Coronary artery (tissue), 2 donors: ENCODE data around the gene DTWD1.
"Not testable (repeated sequence)": the region's sequence is repeated elsewhere in the genome, so short reads cannot be mapped to it uniquely, and the experiment has no call there.

ENCODE experiments used
- DNase-seq: peaks from one replicate; pipeline ENCODE4 v3.0.0-alpha.2; 2017; ENCODE audit warnings: low spot score
- H3K27ac ChIP-seq, 2 donors: fragments of 200-600 bp; sonication (generic); one replicate each; pipeline ENCODE4 v1.5.1; 2016 to 2019
- H3K4me3 ChIP-seq: fragments of 200-600 bp; sonication (generic); 2 replicates; pipeline ENCODE4 v1.5.1; 2016; ENCODE audit warnings: mild to moderate bottlenecking, moderate library complexity
- CTCF ChIP-seq: fragments of 200-600 bp; sonication (generic); IDR thresholded peaks from one replicate; pipeline ENCODE4 v1.5.1; 2019; ENCODE audit warnings: antibody characterized with exemption

Gene DTWD1

DNA sequence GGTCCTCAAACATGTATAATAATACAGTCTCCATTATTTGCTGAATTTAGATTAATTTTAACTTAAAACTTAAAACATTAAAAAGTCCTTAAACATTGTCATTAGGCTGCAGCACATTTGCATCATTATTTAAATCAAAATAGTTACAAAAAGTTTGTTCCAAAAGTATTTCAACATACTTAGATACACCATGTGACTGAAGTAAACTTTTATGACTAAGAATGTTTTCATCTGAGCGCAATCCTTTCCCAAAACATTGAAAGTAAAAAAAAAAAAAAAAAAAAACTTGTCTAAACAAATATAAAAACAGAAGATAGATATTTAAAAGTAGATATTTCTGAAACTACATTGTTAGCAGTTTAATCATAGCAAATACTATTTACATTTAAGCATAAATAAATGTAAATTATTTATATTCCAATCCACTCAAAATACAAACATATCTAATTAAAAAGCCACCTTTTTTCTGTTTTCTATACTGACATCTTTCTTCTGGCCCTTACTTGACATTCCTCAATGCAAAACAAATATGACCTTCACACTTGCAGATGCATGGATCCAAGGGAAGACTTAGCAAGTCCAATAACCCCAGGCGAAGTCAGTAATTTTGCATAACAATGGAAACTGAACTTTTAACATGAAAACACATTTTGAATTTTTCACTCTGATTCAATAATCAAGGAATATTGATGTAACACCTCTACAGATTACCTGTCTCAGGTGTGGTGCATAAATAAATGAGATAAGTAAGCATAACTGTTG lies 10.5 kb upstream of the DTWD1 start:
- H3K27ac ChIP-seq: no peak overlapping the region
- no peak overlapping the region for H3K4me3 ChIP-seq
- TF ChIP-seq CTCF: no peak
- no peak for DNase-seq

- not testable (repeated sequence) for H3K4me3 ChIP-seq, H3K27ac ChIP-seq, DNase-seq
Measured at GRCh38 chr15:49612240-49612639, 8.6 kb upstream of the DTWD1 start.

DNA sequence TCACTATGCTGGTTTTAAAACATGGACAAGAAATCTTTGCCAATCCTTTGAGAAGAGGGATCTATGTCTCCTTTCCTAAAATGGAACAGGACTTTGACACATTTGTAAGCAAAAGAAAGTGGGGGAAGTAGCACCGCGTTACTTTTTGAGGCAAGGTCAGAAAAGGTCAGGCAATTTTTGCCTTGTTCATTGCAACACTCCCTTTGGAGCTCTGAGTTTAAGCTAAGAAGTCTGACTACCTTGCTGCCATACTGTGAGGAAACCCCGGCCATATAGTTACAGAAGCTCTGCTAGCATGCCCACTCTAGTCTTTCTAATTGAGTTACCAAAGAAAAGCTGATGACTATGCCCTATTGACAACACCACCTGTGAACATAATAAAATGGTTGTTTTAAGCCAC lies 1.6 kb upstream of the DTWD1 start:
- no peak for DNase-seq
- no peak for TF ChIP-seq CTCF
- H3K4me3 ChIP-seq: no peak overlapping the region
- peak overlapping the region in 1 of 2 donors; percentile 90 for H3K27ac ChIP-seq

DNA sequence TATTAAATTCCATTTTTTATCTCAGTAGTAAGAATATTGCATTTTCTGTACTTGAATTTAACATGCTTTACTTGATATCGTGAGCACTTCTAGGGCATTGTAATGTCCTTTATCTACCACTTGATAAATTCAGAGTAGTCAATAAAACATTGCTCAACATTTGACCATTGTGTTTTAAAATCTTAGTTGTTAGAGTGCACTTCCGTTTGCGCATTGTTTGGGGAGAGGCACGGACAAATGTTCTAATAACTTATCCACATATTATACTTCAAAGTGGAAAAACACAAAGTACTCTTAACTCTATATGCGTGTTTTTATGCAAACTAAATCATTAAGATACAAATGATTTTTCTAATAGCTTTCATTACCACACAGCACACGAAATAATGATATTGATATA lies 649 bp upstream of the DTWD1 start:
- no peak for TF ChIP-seq CTCF
- H3K4me3 ChIP-seq: peak overlapping the region; percentile 76
- no peak for DNase-seq
- H3K27ac ChIP-seq: peak overlapping the region; percentile 87 to 90

DNA sequence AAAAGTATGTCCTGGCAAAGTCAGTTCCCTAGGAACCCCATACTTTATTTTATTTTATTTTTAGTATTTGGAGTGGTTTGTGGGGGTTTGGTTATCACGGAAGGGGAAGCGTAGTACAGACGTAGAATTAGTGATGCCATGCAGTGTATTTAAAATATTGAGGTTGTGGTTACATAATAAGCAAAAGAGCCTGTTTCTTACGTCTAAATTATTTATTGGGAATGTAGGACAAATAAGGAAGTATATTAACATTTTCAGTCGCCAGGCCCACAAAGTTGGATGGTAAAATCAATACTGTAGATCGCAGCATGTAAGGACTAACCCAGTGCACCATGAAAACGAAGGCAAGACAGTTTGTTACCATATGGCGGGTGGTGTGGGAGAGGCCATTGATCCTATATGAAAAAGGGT lies 558 bp downstream of the DTWD1 start:
- Histone ChIP-seq H3K27ac (peak overlapping the region; percentile 87 to 90), H3K4me3 (peak overlapping the region; percentile 76)
- TF ChIP-seq CTCF: no peak
- no peak for DNase-seq

- no peak for TF ChIP-seq CTCF
- Histone ChIP-seq H3K27ac (peak overlapping the region; percentile 87 to 90), H3K4me3 (peak overlapping the region; percentile 76)
- DNase-seq: no peak
Measured at GRCh38 chr15:49621887-49622286, 1.0 kb downstream of the DTWD1 start.

DNA sequence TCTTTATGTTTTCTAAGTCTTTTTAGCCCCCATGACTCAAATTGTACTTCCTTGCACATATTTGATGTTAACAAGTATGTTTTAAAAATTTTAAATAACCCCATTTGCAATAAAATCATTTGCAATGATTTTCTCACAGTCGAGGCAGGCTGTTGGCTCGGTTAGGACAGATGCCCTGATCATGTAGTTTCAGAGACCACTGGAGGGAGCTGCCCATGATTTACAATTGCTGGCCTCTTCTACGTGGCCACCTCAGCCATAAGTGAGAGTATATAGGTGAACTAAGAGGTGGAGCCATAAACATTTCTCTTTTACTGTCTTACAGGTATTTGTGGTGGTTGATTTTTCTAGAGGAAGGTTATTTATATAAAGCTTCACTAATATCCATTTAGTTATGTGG lies 1.7 kb downstream of the DTWD1 start:
- Histone ChIP-seq H3K4me3 (peak overlapping the region; percentile 76), H3K27ac (no peak overlapping the region)
- no peak for TF ChIP-seq CTCF
- no peak for DNase-seq
